WTC11 (cell line): ENCODE measurements around the gene KCNE3. TPM values are rescaled to one million over a fixed set of nuclear protein-coding genes. Genes with fewer than 3 reads are reported as not detected.

Source experiments
- ATAC-seq: fragments of 200-7000 bp; cut with Tn5 transposase; 2 replicates; pipeline ENCODE4 v1.10.0; 2021; ENCODE audit warnings: mild to moderate bottlenecking, moderate library complexity
- CTCF ChIA-PET: fragments of 300-600 bp; sonication (Branson Sonifier 250); formaldehyde crosslinking; loops from one replicate; lab custom pipeline; 2021; ENCODE audit warnings: antibody characterized with exemption; lab: Charles Lee
- POLR2A ChIA-PET: fragments of 350-600 bp; sonication (Branson Sonifier 250); formaldehyde crosslinking; loops from one replicate; lab custom pipeline; 2021; ENCODE audit warnings: antibody characterized with exemption; lab: Charles Lee
- DNase-seq: peaks from one replicate; pipeline ENCODE4 v3.0.0; 2021; ENCODE audit warnings: low spot score
- H3K27ac Mint-ChIP-seq: 2 replicates; pipeline ENCODE4 v1.8.0; 2021; ENCODE audit warnings: mixed read lengths
- H3K27me3 Mint-ChIP-seq: 2 replicates; pipeline ENCODE4 v1.8.0; 2021; ENCODE audit warnings: low read depth, mild to moderate bottlenecking, moderate library complexity, mixed read lengths
- H3K36me3 Mint-ChIP-seq: 2 replicates; pipeline ENCODE4 v1.8.0; 2021; ENCODE audit warnings: mixed read lengths
- H3K4me1 Mint-ChIP-seq: 2 replicates; pipeline ENCODE4 v1.8.0; 2022; ENCODE audit warnings: mixed read lengths
- H3K4me3 Mint-ChIP-seq: 2 replicates; pipeline ENCODE4 v1.8.0; 2021; ENCODE audit warnings: mild to moderate bottlenecking, moderate library complexity, mixed read lengths
- H3K9me3 Mint-ChIP-seq: 2 replicates; pipeline ENCODE4 v1.8.0; 2021; ENCODE audit warnings: mixed read lengths
- ELF4 ChIP-seq: sonication (generic); formaldehyde crosslinking; IDR thresholded peaks from 2 replicates; pipeline ENCODE4 v1.8.1; 2022; ENCODE audit warnings: low read depth, mild to moderate bottlenecking, moderate library complexity, missing genetic modification reagents
- ESRRA ChIP-seq: sonication (generic); formaldehyde crosslinking; IDR thresholded peaks from 2 replicates; pipeline ENCODE4 v1.8.1; 2022; ENCODE audit warnings: mild to moderate bottlenecking, missing genetic modification reagents, borderline replicate concordance
- ETV6 ChIP-seq: sonication (generic); formaldehyde crosslinking; IDR thresholded peaks from 2 replicates; pipeline ENCODE4 v1.8.1; 2022; ENCODE audit warnings: mild to moderate bottlenecking, missing genetic modification reagents
- GABPB1 ChIP-seq: sonication (generic); formaldehyde crosslinking; IDR thresholded peaks from 2 replicates; pipeline ENCODE4 v1.8.1; 2023; ENCODE audit warnings: mild to moderate bottlenecking, missing genetic modification reagents
- GRHL2 ChIP-seq: fragments of 250-450 bp; sonication (Bioruptor Pico); IDR thresholded peaks from 2 replicates; pipeline ENCODE4 v1.8.0; 2022; ENCODE audit warnings: mild to moderate bottlenecking, moderate library complexity; ENCODE audit not compliant: insufficient replicate concordance, severe bottlenecking
- GTF2I ChIP-seq: fragments of 250-450 bp; sonication (Bioruptor Pico); conservative IDR thresholded peaks from 2 replicates; pipeline ENCODE4 v1.4.0; 2021; ENCODE audit warnings: mild to moderate bottlenecking
- HMGA2 ChIP-seq: fragments of 250-450 bp; sonication (Bioruptor Pico); IDR thresholded peaks from 2 replicates; pipeline ENCODE4 v1.4.0; 2021; ENCODE audit warnings: mild to moderate bottlenecking, moderate library complexity
- OVOL2 ChIP-seq: fragments of 250-450 bp; sonication (Bioruptor Pico); IDR thresholded peaks from 2 replicates; pipeline ENCODE4 v1.9.0; 2021; ENCODE audit warnings: mild to moderate bottlenecking, borderline replicate concordance
- SOX15 ChIP-seq: fragments of 250-450 bp; sonication (Bioruptor Pico); IDR thresholded peaks from 2 replicates; pipeline ENCODE4 v1.9.0; 2021; ENCODE audit warnings: mild to moderate bottlenecking
- TEAD4 ChIP-seq: sonication (generic); formaldehyde crosslinking; IDR thresholded peaks from 2 replicates; pipeline ENCODE4 v1.8.0; 2022; ENCODE audit warnings: mild to moderate bottlenecking, missing genetic modification reagents
- TP53 ChIP-seq: sonication (generic); formaldehyde crosslinking; IDR thresholded peaks from 2 replicates; pipeline ENCODE4 v1.8.1; 2023; ENCODE audit warnings: mild to moderate bottlenecking, missing genetic modification reagents
- total RNA-seq: library from RNA; stranded (reverse); gene quantifications from 3 replicates; pipeline ENCODE4 v1.2.3, GENCODE V29; 2021
- TF ChIP-seq, protein P1 (sequence below): sonication (generic); formaldehyde crosslinking; IDR thresholded peaks from 2 replicates; pipeline ENCODE4 v1.8.1; 2023; ENCODE audit warnings: mild to moderate bottlenecking, missing genetic modification reagents, moderate library complexity
- TF ChIP-seq, protein P2 (sequence below): sonication (generic); formaldehyde crosslinking; IDR thresholded peaks from 2 replicates; pipeline ENCODE4 v1.8.0; 2023; ENCODE audit warnings: mild to moderate bottlenecking, missing genetic modification reagents
- TF ChIP-seq, protein P3 (sequence below): sonication (generic); formaldehyde crosslinking; IDR thresholded peaks from 2 replicates; pipeline ENCODE4 v1.8.1; 2022; ENCODE audit warnings: missing genetic modification reagents, borderline replicate concordance
- TF ChIP-seq, protein P4 (sequence below): sonication (generic); formaldehyde crosslinking; IDR thresholded peaks from 2 replicates; pipeline ENCODE4 v1.8.0; 2022; ENCODE audit warnings: mild to moderate bottlenecking, missing genetic modification reagents
- TF ChIP-seq, protein P5 (sequence below): fragments of 250-450 bp; sonication (Bioruptor Pico); IDR thresholded peaks from 2 replicates; pipeline ENCODE4 v2.1.2; 2022; ENCODE audit warnings: mild to moderate bottlenecking, moderate library complexity
- TF ChIP-seq, protein P6 (sequence below): sonication (generic); formaldehyde crosslinking; IDR thresholded peaks from 2 replicates; pipeline ENCODE4 v1.8.0; 2022; ENCODE audit warnings: mild to moderate bottlenecking, missing genetic modification reagents

KCNE3 gene
- total RNA-seq, 1 experiment from 2014 or later, result 1.9 TPM

DNA sequence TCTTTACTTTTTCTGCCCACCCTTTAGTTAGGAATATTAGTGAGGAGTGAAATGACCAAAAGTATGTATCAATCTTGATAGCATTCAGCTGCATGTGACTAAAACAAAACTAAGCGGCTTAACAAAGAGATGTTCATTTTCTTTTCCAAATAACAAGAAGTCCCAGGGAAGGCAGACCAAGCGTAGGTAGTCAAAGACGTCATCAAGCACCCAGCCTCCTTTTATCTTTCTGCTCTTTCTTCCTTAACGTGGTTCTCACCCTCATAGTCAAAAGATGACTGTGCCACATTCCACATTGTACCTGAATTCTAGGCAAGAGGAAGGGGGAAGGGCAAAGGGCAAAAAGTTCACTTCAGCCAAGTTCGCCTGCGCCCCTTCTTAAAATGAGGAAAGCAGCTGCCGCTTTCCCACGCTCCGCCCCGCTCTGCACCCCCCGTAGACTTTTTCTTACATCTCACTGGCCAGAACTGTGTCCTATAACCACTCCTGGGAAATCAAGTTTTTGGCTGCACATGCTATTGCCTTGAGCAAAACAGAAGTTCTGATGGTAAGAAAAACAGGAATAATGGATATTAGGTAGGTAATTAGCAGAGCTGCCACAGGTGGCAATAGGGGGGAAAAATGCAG lies 54.5 kb downstream of the KCNE3 start:
- Mint-ChIP-seq H3K36me3 (no peaks in the 10 kb centered on the region), H3K4me3 (no peak overlapping the region), H3K27ac (no peak overlapping the region), H3K27me3 (no peaks in the 10 kb centered on the region), H3K9me3 (no peaks in the 10 kb centered on the region), H3K4me1 (peaks cover 10% of the 10 kb centered on the region)
- DNase-seq (no peak), ATAC-seq (no peak)
- POLR2A ChIA-PET, result interaction anchor here (0.8 kb wide), 1 partner anchor 23 kb away, joined by 3 read pairs; no protein-coding TSS in a partner anchor
- CTCF ChIA-PET, result interaction anchor here (0.8 to 2.2 kb wide), 2 partner anchors 37 to 41 kb away, joined by 3 to 7 read pairs; no protein-coding TSS in a partner anchor
- TF ChIP-seq, protein P1, sequence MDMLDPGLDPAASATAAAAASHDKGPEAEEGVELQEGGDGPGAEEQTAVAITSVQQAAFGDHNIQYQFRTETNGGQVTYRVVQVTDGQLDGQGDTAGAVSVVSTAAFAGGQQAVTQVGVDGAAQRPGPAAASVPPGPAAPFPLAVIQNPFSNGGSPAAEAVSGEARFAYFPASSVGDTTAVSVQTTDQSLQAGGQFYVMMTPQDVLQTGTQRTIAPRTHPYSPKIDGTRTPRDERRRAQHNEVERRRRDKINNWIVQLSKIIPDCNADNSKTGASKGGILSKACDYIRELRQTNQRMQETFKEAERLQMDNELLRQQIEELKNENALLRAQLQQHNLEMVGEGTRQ (CRISPR knock-in tag), result no peak
- no peak for TF ChIP-seq GTF2I (CRISPR knock-in tag)
- TF ChIP-seq, protein P2, sequence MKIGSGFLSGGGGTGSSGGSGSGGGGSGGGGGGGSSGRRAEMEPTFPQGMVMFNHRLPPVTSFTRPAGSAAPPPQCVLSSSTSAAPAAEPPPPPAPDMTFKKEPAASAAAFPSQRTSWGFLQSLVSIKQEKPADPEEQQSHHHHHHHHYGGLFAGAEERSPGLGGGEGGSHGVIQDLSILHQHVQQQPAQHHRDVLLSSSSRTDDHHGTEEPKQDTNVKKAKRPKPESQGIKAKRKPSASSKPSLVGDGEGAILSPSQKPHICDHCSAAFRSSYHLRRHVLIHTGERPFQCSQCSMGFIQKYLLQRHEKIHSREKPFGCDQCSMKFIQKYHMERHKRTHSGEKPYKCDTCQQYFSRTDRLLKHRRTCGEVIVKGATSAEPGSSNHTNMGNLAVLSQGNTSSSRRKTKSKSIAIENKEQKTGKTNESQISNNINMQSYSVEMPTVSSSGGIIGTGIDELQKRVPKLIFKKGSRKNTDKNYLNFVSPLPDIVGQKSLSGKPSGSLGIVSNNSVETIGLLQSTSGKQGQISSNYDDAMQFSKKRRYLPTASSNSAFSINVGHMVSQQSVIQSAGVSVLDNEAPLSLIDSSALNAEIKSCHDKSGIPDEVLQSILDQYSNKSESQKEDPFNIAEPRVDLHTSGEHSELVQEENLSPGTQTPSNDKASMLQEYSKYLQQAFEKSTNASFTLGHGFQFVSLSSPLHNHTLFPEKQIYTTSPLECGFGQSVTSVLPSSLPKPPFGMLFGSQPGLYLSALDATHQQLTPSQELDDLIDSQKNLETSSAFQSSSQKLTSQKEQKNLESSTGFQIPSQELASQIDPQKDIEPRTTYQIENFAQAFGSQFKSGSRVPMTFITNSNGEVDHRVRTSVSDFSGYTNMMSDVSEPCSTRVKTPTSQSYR (CRISPR knock-in tag), result no peak
- TF ChIP-seq ESRRA (CRISPR knock-in tag), result no peak
- TF ChIP-seq, protein P3, sequence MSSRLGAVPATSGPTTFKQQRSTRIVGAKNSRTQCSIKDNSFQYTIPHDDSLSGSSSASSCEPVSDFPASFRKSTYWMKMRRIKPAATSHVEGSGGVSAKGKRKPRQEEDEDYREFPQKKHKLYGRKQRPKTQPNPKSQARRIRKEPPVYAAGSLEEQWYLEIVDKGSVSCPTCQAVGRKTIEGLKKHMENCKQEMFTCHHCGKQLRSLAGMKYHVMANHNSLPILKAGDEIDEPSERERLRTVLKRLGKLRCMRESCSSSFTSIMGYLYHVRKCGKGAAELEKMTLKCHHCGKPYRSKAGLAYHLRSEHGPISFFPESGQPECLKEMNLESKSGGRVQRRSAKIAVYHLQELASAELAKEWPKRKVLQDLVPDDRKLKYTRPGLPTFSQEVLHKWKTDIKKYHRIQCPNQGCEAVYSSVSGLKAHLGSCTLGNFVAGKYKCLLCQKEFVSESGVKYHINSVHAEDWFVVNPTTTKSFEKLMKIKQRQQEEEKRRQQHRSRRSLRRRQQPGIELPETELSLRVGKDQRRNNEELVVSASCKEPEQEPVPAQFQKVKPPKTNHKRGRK (CRISPR knock-in tag), result no peak
- no peak for TF ChIP-seq GRHL2 (CRISPR knock-in tag)

DNA sequence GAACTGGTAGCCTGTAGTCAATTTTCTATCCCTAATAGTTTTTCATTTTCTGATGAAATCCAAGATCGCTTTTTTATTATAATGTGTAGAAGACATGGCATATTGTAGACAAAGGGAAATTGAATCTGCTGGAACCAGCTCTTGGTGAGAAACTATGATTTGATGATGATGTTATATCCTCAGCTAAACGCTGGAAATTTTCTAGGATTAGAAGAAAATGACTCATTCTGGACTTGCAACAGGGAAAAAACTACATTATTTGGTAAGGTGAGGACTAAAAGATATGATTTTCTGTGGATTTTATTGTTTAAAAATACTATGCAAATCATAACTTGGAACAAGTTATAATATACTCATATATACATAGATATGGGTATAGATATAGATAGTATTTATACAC lies 55.0 kb downstream of the KCNE3 start:
- H3K4me3 Mint-ChIP-seq, result no peak overlapping the region
- DNase-seq, result no peak
- no peak for TF ChIP-seq ETV6 (CRISPR knock-in tag)
- no peak for TF ChIP-seq TP53 (CRISPR knock-in tag)
- TF ChIP-seq, protein P4, sequence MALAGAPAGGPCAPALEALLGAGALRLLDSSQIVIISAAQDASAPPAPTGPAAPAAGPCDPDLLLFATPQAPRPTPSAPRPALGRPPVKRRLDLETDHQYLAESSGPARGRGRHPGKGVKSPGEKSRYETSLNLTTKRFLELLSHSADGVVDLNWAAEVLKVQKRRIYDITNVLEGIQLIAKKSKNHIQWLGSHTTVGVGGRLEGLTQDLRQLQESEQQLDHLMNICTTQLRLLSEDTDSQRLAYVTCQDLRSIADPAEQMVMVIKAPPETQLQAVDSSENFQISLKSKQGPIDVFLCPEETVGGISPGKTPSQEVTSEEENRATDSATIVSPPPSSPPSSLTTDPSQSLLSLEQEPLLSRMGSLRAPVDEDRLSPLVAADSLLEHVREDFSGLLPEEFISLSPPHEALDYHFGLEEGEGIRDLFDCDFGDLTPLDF (CRISPR knock-in tag), result no peak
- TF ChIP-seq OVOL2 (CRISPR knock-in tag), result no peak
- TF ChIP-seq ELF4 (CRISPR knock-in tag), result no peak
- TF ChIP-seq, protein P5, sequence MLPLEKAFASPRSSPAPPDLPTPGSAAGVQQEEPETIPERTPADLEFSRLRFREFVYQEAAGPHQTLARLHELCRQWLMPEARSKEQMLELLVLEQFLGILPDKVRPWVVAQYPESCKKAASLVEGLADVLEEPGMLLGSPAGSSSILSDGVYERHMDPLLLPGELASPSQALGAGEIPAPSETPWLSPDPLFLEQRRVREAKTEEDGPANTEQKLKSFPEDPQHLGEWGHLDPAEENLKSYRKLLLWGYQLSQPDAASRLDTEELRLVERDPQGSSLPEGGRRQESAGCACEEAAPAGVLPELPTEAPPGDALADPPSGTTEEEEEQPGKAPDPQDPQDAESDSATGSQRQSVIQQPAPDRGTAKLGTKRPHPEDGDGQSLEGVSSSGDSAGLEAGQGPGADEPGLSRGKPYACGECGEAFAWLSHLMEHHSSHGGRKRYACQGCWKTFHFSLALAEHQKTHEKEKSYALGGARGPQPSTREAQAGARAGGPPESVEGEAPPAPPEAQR (CRISPR knock-in tag), result no peak
- TF ChIP-seq HMGA2 (CRISPR knock-in tag), result no peak
- TF ChIP-seq, protein P6, sequence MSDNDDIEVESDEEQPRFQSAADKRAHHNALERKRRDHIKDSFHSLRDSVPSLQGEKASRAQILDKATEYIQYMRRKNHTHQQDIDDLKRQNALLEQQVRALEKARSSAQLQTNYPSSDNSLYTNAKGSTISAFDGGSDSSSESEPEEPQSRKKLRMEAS (CRISPR knock-in tag), result no peak
- no peak for TF ChIP-seq GABPB1 (CRISPR knock-in tag)
- no peak for TF ChIP-seq TEAD4
- no peak for TF ChIP-seq SOX15 (CRISPR knock-in tag)
- H3K9me3 Mint-ChIP-seq, result no peaks in the 10 kb centered on the region
- ATAC-seq, result no peak
- ChIA-PET POLR2A (no interaction called here), CTCF (interaction anchor here (1.2 to 2.2 kb wide), 3 partner anchors 14 to 37 kb away, joined by 3 to 7 read pairs (median 4); partner anchors contain the start of gene PGM2L1)
- no peaks in the 10 kb centered on the region for H3K36me3 Mint-ChIP-seq
- H3K4me1 Mint-ChIP-seq, result peaks cover 6% of the 10 kb centered on the region
- no peak overlapping the region for H3K27ac Mint-ChIP-seq
- H3K27me3 Mint-ChIP-seq, result no peaks in the 10 kb centered on the region
